GM10248 (cell line): ENCODE measurements around the gene ZDHHC11.

Experiments used
- CTCF ChIA-PET: fragments of 300-600 bp; sonication (Branson Sonifier 250); formaldehyde crosslinking; extraction: SDS; loops from one replicate; lab custom pipeline; 2021; ENCODE audit warnings: antibody characterized with exemption; lab: Yijun Ruan, JAX
- POLR2A ChIA-PET: fragments of 350-650 bp; sonication (Branson Sonifier 250); formaldehyde crosslinking; extraction: SDS; loops from one replicate; lab custom pipeline; 2020; ENCODE audit warnings: antibody characterized with exemption; lab: Yijun Ruan, JAX
- DNase-seq: peaks from one replicate; pipeline ENCODE4 v3.0.0; 2012; ENCODE audit errors: extremely low spot score
- TF ChIP-seq, protein P1 (sequence below): IDR thresholded peaks from 2 replicates; pipeline ENCODE4 v1.5.1; 2012; ENCODE audit warnings: mild to moderate bottlenecking, low read depth; ENCODE audit errors: extremely low read depth, missing control alignments, control extremely low read depth

Gene ZDHHC11

DNA sequence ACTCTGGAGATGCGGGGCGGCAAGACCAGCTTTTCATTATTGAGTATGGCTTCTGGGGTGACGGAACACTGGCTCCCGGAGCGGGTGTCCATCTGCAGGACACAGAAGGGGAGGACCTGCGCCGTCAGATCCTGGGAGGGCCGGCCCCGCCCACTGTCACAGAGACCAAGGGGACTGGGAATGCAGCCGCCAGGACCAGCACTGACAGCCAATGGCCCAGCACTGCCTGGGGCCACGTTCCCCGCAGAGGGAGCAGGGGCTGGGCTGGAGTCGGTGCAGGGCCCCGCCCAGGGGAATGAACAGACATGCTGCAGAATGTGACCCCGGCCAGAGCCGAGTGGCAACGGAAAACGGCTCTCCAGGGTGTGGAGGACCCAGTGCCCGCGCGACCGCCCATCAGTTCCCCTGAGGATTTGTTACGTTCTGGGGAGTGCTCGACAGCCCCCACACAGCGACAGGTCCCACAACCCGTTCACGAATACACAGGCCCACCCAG lies at the start of gene ZDHHC11:
Gene ZDHHC11, minus strand, starts transcription at position 476 of the 496 bp plus-strand sequence. Its CDS starts 384 bp downstream, at position 92.
- POLR2A ChIA-PET, result no interaction called here
- CTCF ChIA-PET, result interaction anchor here (1.0 kb wide), 1 partner anchor 15 kb away, joined by 3 read pairs; no protein-coding TSS in a partner anchor
- TF ChIP-seq, protein P1, sequence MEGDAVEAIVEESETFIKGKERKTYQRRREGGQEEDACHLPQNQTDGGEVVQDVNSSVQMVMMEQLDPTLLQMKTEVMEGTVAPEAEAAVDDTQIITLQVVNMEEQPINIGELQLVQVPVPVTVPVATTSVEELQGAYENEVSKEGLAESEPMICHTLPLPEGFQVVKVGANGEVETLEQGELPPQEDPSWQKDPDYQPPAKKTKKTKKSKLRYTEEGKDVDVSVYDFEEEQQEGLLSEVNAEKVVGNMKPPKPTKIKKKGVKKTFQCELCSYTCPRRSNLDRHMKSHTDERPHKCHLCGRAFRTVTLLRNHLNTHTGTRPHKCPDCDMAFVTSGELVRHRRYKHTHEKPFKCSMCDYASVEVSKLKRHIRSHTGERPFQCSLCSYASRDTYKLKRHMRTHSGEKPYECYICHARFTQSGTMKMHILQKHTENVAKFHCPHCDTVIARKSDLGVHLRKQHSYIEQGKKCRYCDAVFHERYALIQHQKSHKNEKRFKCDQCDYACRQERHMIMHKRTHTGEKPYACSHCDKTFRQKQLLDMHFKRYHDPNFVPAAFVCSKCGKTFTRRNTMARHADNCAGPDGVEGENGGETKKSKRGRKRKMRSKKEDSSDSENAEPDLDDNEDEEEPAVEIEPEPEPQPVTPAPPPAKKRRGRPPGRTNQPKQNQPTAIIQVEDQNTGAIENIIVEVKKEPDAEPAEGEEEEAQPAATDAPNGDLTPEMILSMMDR, result no peak
- DNase-seq, result no peak

- no peak for DNase-seq
- ChIA-PET CTCF (interaction anchor here (0.7 to 5.4 kb wide), 5 partner anchors 10 to 705 kb away, joined by 3 to 38 read pairs (median 3); partner anchors contain the start of gene PDCD6), POLR2A (no interaction called here)
- TF ChIP-seq, protein P1, result no peak
Measured at GRCh38 chr5:893711-894110, 42.9 kb upstream of the ZDHHC11 start.

DNA sequence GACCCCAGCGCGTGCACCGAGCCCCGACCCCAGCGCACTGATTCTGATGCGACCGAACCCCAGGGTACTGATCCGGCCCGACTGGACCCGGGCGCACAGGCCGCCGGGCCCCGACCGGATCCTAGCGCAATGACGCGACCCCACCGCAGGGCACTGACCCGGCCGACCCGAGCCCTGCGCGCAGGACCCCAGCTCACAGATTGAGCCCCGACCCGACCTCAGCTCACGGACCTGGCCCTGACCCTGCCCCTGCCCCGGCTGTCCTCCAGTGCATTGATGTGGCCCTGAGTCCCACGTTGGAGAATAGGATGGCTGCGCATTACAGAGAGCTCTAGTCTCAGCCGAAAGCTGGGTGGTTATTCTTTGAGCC lies 42.3 kb upstream of the ZDHHC11 start:
- DNase-seq, result no peak
- TF ChIP-seq, protein P1, result no peak
- ChIA-PET CTCF (interaction anchor here (0.7 to 5.4 kb wide), 7 partner anchors 11 to 705 kb away, joined by 3 to 38 read pairs (median 3); partner anchors contain the start of gene PDCD6), POLR2A (no interaction called here)

- ChIA-PET CTCF (interaction anchor here (1.1 to 5.4 kb wide), 6 partner anchors 11 to 575 kb away, joined by 3 to 38 read pairs (median 4); partner anchors contain the start of gene AHRR), POLR2A (no interaction called here)
- peak; percentile 99 for DNase-seq
- TF ChIP-seq, protein P1, result peak; percentile 32
Measured at GRCh38 chr5:892394-893136, 41.8 kb upstream of the ZDHHC11 start, which contains the start of the genes BRD9 and TRIP13. Gene BRD9 (minus strand): TSS chr5:892801. CDS start chr5:892657, 144 bp downstream. Gene TRIP13 (plus strand): TSS chr5:892884. CDS start chr5:892999, 115 bp downstream.

DNA sequence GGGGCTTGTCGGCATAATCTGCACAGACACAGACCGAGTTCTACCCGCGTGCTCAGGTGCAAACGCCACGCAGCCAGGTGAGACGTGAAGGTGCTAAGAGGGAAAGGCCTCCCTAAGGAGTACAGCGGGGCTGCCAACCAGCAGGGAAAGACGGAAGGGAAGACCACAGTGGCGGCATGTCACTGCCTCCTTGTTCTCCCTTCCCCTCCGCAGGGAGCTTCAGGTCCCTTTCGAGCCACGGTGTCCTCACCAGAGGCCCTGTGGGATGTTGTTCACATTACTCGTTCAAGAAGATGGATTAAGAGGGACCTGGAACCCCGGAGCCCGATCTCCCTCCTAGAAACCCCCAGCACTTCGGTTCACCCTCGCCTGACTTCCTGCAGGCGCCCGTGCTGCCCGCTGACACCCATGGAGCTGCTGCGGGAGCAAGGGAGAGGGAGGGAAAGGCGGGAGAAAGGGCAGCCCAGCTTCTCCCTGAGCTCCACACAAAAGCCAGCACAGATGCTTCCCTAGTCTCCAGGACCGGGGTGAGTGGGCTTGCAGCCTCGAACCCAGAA lies 41.1 kb upstream of the ZDHHC11 start:
- CTCF ChIA-PET, result interaction anchor here (1.1 to 5.4 kb wide), 5 partner anchors 12 to 575 kb away, joined by 3 to 38 read pairs (median 3); partner anchors contain the start of gene AHRR
- TF ChIP-seq, protein P1, result no peak
- POLR2A ChIA-PET, result no interaction called here
- peak; percentile 49 for DNase-seq
